SH-SY5Y (cell line): ENCODE measurements around the gene USP7.

Source experiments
- GATA2 ChIP-seq: IDR thresholded peaks from 2 replicates; pipeline ENCODE4 v1.6.1; 2011; ENCODE audit warnings: mild to moderate bottlenecking, low read depth, low read length
- GATA3 ChIP-seq: IDR thresholded peaks from 2 replicates; pipeline ENCODE4 v1.6.1; 2011; ENCODE audit warnings: low read depth, mild to moderate bottlenecking, low read length, moderate library complexity

GRCh38 chr16:8941718-8942344 lies 21.9 kb downstream of the USP7 start:
- TF ChIP-seq GATA2 (no peak), GATA3 (no peak)
